Measurements from ENCODE around the gene GPLD1.

The GPLD1 gene

GRCh38 chr6:24472181-24472580, 17.2 kb downstream of the GPLD1 start:
- DNase-seq (ENCODE audit: low spot score) = no peak
- TF ChIP-seq CTCF (IDR thresholded peaks at IDR 0.05; ENCODE audit: extremely low read depth, missing control alignments) = no peak

- no peak for TF ChIP-seq CTCF (IDR thresholded peaks at IDR 0.05; ENCODE audit: extremely low read depth, missing control alignments)
- DNase-seq (ENCODE audit: low spot score) = no peak
Observed at GRCh38 chr6:24469811-24470210, 19.6 kb downstream of the GPLD1 start.

- no peak for TF ChIP-seq CTCF (IDR thresholded peaks at IDR 0.05; ENCODE audit: extremely low read depth, missing control alignments)
- DNase-seq (ENCODE audit: low spot score) = no peak
Observed at GRCh38 chr6:24464253-24465038, 24.9 kb downstream of the GPLD1 start.

- DNase-seq (ENCODE audit: low spot score) = no peak
- no peak for TF ChIP-seq CTCF (IDR thresholded peaks at IDR 0.05; ENCODE audit: extremely low read depth, missing control alignments)
Observed at GRCh38 chr6:24460966-24461365, 28.4 kb downstream of the GPLD1 start.

DNA sequence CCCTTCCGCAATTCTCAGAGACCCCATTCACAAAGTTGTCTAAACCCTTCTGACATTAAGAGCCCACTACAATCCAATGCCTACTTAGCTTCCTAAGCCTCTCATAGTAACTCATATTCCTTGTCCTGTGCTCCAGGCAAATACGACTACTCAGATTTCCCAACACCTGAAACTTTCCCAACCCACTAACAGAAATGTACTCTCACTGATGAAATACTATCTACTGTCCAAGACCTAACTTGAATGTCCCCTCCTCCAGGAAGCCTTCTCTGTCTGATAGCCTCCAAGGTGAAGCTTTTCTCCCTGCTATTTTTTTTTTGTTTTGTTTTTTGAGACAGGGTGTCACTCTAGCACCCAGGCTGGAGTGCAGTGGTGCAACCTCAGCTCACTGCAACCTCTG, 30.4 kb downstream of the GPLD1 start:
- TF ChIP-seq CTCF (IDR thresholded peaks at IDR 0.05; ENCODE audit: extremely low read depth, missing control alignments) = no peak

GRCh38 chr6:24458134-24458533, 31.2 kb downstream of the GPLD1 start:
- DNase-seq (ENCODE audit: low spot score) = no peak
- TF ChIP-seq CTCF (IDR thresholded peaks at IDR 0.05; ENCODE audit: extremely low read depth, missing control alignments) = no peak

More for the DNA sequence above, 30.4 kb downstream of the GPLD1 start:
- DNase-seq (ENCODE audit: low spot score) = no peak

GRCh38 chr6:24455061-24455460, 34.3 kb downstream of the GPLD1 start:
- no peak for TF ChIP-seq CTCF (IDR thresholded peaks at IDR 0.05; ENCODE audit: extremely low read depth, missing control alignments)
- no peak for DNase-seq (ENCODE audit: low spot score)
